Cortex of kidney (tissue), 1 donor: ENCODE measurements around the gene TRIP10.
"Not testable (repeated sequence)": the region's sequence is repeated elsewhere in the genome, so short reads cannot be mapped to it uniquely, and the experiment has no call there.

ENCODE experiments used
- DNase-seq: peaks from one replicate; lab custom pipeline; 2025; lab: John Stamatoyannopoulos, UW

The TRIP10 gene

DNA sequence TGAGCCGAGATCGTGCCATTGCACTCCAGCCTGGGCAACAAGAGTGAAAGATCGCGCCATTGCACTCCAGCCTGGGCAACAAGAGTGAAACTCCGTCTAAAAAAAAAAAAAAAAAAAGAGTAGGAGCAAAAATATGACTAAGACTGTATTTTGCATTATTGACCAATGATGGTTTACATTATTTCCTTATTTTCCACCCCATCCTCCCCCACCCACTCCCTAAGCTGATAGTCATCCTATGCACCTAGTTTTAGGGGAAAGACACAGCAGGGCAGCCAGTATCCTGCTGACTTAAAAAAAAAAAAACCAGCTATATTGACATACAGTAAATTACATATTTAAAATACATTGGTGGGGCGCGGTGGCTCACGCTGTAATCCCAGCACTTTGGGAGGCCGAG is 58.2 kb downstream of the TRIP10 start:
- no peak for DNase-seq

DNA sequence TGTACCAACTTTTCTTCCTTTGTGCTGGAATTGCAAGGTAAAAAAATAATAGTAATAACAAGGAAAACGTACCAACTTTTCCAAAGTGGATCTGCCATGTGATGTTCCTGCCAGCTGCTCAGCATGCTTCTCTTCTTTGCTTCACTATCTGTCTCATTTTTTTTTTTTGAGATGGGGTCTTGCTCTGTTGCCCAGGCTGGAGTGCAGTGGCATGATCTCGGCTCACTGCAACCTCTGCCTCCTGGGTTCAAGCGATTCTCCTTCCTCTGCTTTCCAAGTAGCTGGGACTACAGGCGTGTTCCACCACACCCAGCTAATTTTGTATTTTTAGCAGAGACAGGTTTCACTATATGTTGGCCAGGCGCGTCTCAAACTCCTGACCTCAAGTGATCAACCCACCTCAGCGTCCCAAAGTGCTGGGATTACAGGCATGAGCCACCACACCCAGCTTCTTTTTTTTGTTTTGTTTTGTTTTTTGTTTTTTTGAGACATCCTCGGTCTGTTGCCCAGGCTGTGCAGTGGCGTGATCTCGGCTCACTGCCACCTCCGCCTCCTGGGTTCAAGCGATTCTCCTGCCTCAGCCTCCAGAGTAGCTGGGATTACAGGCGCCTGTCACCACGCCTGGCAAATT is 60.8 kb downstream of the TRIP10 start:
- DNase-seq: not testable (repeated sequence)

DNA sequence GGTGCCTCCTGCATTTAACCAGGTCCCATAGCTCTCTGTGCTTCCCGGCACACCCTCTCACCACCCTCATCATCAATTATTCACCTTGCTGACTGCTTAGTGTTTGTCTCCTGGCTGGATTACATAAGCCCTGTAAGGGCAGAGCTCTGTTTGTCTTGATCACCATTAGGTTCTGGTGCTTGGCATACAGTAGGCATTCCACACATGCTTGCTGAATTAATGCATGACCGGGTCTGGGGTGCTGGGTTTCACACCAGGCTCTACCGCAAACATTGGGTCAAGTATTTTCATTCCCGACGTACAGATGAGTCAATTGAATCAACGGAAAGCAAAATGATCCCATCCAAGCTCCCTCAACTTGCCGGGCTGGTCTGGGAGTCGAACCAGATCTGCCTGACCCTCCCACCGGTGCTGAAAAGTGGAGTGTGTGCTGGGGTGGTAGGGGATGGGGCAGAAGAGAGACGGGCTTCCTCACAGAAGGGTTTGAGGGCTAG is 61.6 kb downstream of the TRIP10 start:
- DNase-seq: no peak
